ENCODE data around the gene IGBP1. TPM values are rescaled to one million over a fixed set of nuclear protein-coding genes. Genes with fewer than 3 reads are reported as not detected.

IGBP1 gene
- total RNA-seq, 1 experiment from 2014 or later: 50.7 TPM

GRCh38 chrX:70183091-70183490, 49.8 kb downstream of the IGBP1 start:
- H3K4me2 ChIP-seq (ENCODE audit: low read length): no peak overlapping the region
- H3K9me2 ChIP-seq (ENCODE audit: insufficient read depth): no peaks in the 10 kb centered on the region
- intact Hi-C loops (cut with micrococcal nuclease): no loop called here
- no peaks in the 10 kb centered on the region for H3K27me3 ChIP-seq (ENCODE audit: insufficient read depth, low read length)
- H2AFZ ChIP-seq (ENCODE audit: low read depth, low read length, poor library complexity, severe bottlenecking): no peak overlapping the region
- no peaks in the 10 kb centered on the region for H3K79me2 ChIP-seq (ENCODE audit: insufficient read depth, low read length)
- H3K27ac ChIP-seq (ENCODE audit: low read depth, low read length): no peak overlapping the region
- ChIA-PET RAD21 (ENCODE audit: low non-redundant PET in 1 of 2, low total read pairs in 2 of 2, uncharacterized antibody in 2 of 2, unreplicated experiment in 2 of 2) (no interaction called here), CTCF (no interaction called here), POLR2A (no interaction called here)
- no peaks in the 10 kb centered on the region for H3K36me3 ChIP-seq (ENCODE audit: control insufficient read depth in 1 of 2, insufficient read depth in 2 of 2, low read length in 2 of 2)
- no peak for DNase-seq (ENCODE audit: low read depth, low spot score)
- H3K4me3 ChIP-seq (replicated peaks in 1 of 2; ENCODE audit: low read depth in 1 of 2, low read length in 2 of 2): no peak overlapping the region
- H4K20me1 ChIP-seq (ENCODE audit: insufficient read depth): no peaks in the 10 kb centered on the region
- H3K4me1 ChIP-seq (ENCODE audit: control insufficient read depth in 1 of 2, insufficient read depth in 2 of 2, low read length in 2 of 2): no peaks in the 10 kb centered on the region
- no peak for ATAC-seq
- no peak overlapping the region for H3K9ac ChIP-seq (ENCODE audit: low read length)
- no peak for TF ChIP-seq TCF7L2 (IDR thresholded peaks at IDR 0.05; ENCODE audit: borderline replicate concordance, extremely low read depth, insufficient read depth, insufficient read length)
- no peak for TF ChIP-seq POLR2A (IDR thresholded peaks at IDR 0.05; ENCODE audit: borderline replicate concordance, extremely low read depth, insufficient read depth, insufficient read length)
- TF ChIP-seq EZH2phosphoT487 (IDR thresholded peaks at IDR 0.05; ENCODE audit: borderline replicate concordance): no peak
- H3K9me3 ChIP-seq (ENCODE audit: control insufficient read depth in 1 of 2, insufficient read depth in 1 of 2, low read depth in 1 of 2, low read length in 2 of 2): no peaks in the 10 kb centered on the region
- BruUV-seq (replicated peaks): no TSS peak

- ATAC-seq: no peak
- H3K9me2 ChIP-seq (ENCODE audit: insufficient read depth): no peaks in the 10 kb centered on the region
- RAD21 ChIA-PET (ENCODE audit: low non-redundant PET in 1 of 2, low total read pairs in 2 of 2, uncharacterized antibody in 2 of 2, unreplicated experiment in 2 of 2): no interaction called here
- H3K9me3 ChIP-seq (ENCODE audit: control insufficient read depth in 1 of 2, insufficient read depth in 1 of 2, low read depth in 1 of 2, low read length in 2 of 2): no peaks in the 10 kb centered on the region
- H3K4me3 ChIP-seq (replicated peaks in 1 of 2; ENCODE audit: low read depth in 1 of 2, low read length in 2 of 2): no peak overlapping the region
- H3K27ac ChIP-seq (ENCODE audit: low read depth, low read length): no peak overlapping the region
- H3K9ac ChIP-seq (ENCODE audit: low read length): no peak overlapping the region
- H2AFZ ChIP-seq (ENCODE audit: low read depth, low read length, poor library complexity, severe bottlenecking): no peak overlapping the region
- H3K4me2 ChIP-seq (ENCODE audit: low read length): no peak overlapping the region
- CTCF ChIA-PET: no interaction called here
- no peak for DNase-seq (ENCODE audit: low read depth, low spot score)
- TF ChIP-seq JUND (IDR thresholded peaks at IDR 0.05): no peak
- no peak for TF ChIP-seq ATF3 (IDR thresholded peaks at IDR 0.05)
- no peak for TF ChIP-seq ZNF274 (IDR thresholded peaks at IDR 0.05; ENCODE audit: low read depth, low read length)
- TF ChIP-seq EZH2phosphoT487 (IDR thresholded peaks at IDR 0.05; ENCODE audit: borderline replicate concordance): no peak
- no TSS peak for BruUV-seq (replicated peaks)
- no peaks in the 10 kb centered on the region for H3K36me3 ChIP-seq (ENCODE audit: control insufficient read depth in 1 of 2, insufficient read depth in 2 of 2, low read length in 2 of 2)
- H3K4me1 ChIP-seq (ENCODE audit: control insufficient read depth in 1 of 2, insufficient read depth in 2 of 2, low read length in 2 of 2): no peaks in the 10 kb centered on the region
- POLR2A ChIA-PET: no interaction called here
- H4K20me1 ChIP-seq (ENCODE audit: insufficient read depth): no peaks in the 10 kb centered on the region
- H3K27me3 ChIP-seq (ENCODE audit: insufficient read depth, low read length): no peaks in the 10 kb centered on the region
- intact Hi-C loops (cut with micrococcal nuclease): no loop called here
- H3K79me2 ChIP-seq (ENCODE audit: insufficient read depth, low read length): no peaks in the 10 kb centered on the region
These were observed 57.0 kb downstream of the IGBP1 start for GRCh38 chrX:70190225-70190624.

Data from HCT116 (cell line).